Stimulated activated CD8-positive, alpha-beta memory T cell treated with anti-CD3 and anti-CD28 coated beads, Interleukin-15, amount 100 ng/mL, for 4 hours (primary cell): ENCODE results near the gene IAH1.

Experiments
- DNase-seq, 2 donors: peaks; one replicate each; pipeline ENCODE4 v3.0.0-alpha.2; 2020; ENCODE audit warnings: low read depth in 2 of 2

IAH1 gene

DNA sequence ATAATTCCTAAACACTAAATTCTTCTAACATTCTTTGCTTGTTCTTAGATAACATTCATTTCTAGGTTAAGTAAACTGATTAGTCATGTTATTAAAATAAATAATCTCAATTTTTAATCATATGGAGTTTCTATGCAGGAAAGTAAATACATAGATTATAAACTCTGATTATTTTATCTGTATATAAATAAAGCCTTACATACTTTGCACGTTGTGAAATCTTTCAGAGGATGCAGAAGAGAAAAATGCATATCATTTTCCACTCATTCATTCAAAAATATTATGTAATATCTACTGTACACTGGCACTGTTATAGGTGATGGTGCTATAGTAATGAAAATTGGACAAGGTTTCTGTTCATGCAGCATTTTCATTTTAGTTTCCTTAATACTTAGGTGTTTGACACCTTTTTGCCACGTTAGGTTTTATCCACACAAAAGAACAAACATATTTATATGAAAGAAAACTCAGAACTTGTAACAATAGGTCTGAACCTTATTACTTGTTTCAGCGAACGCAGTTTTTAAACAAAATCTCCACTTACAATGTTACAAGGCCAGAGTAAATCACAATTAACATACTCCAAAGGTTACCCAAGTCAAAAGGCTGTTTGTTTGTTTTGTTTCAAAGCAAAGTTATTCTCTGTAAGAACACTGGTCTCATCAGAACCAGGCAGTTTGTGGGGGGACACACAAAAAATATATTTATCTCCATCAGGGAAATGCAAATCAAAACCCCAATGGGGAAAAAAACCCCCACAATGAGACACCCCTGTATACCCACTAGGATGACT, 53.8 kb downstream of the IAH1 start:
- DNase-seq, result no peak

- no peak for DNase-seq
Measured at GRCh38 chr2:9532421-9532820, 58.1 kb downstream of the IAH1 start.

GRCh38 chr2:9533663-9534062, 59.3 kb downstream of the IAH1 start:
- no peak for DNase-seq

- no peak for DNase-seq
Measured at GRCh38 chr2:9535177-9535576, 60.8 kb downstream of the IAH1 start.

DNA sequence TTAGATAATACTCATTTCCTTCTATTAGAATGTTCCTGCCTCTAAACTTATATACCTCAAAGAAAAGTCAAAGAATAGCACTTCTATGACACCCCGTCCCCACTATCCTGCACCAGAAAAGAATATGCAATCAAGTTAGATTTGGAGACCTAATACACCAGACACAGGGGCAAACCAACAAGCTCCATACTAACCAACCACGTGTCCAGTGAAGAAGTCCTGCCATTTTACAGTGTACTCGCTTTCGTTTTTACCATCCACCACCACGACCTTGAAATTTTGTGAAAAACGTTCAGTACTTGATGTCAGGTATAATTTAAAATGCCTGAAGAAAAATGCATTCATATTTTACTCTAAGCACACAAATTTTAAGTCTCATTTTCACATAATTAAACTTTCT, 62.2 kb downstream of the IAH1 start:
- DNase-seq, result no peak

DNA sequence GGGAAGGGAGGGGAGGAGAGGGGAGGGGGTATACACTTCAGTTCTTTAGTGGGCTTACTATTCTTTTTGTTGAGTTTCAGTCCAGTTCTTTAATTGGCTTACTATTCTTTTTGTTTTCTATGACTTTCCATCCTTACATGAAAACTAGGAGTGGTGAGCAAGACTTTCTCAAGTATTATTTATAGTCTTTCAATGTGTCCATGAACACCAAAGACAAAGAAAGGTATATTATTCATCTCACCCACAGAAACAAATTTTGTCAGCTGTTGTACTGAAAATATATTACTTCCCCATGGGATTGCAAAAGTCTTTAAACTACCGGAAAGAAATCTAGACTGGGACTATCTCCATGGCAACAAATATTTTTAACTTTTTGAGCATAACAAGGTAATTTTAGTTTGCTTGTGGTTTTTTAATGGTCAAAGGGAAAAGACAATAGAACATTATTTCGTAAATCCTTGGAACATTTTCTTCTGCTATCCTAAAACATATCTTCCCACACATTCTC, 63.7 kb downstream of the IAH1 start:
- DNase-seq, result no peak
